ENCODE results near the gene SERINC5. TPM values are rescaled to one million over a fixed set of nuclear protein-coding genes. Genes with fewer than 3 reads are reported as not detected.

The SERINC5 gene
- total and polyA plus RNA-seq, 12 donors = 2.3 to 21.9 (median 14.8) TPM

DNA sequence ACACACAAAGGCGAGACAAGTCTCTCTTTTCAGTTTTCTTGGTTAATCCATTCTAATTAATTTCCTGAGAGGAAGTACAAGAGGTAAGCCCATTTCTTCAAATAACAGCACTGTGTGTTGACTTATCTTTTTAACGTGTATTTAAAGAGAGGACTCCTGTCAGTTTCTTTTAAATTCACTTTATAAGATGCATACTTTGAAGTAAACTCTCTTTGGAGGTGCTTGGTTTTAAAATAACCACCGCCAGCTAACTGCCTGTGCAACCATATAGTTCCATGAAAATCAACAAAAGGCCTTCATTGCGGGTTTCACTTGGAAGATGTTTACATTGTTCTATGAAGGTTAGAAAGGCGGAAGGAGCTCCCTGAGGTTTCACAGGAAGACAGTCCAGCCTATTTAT lies 13.1 kb upstream of the SERINC5 start:
- ATAC-seq (no peak), DNase-seq (no peak)
- Histone ChIP-seq H3K27me3 (no peaks in the 10 kb centered on the region), H3K4me1 (no peaks in the 10 kb centered on the region), H3K4me3 (no peak overlapping the region), H3K9me3 (no peaks in the 10 kb centered on the region), H3K36me3 (no peaks in the 10 kb centered on the region), H3K27ac (no peak overlapping the region)
- 62 to 65% methylated on average over 5 of the region's 5 CpGs for WGBS, 2 donors
- TF ChIP-seq, protein P1, sequence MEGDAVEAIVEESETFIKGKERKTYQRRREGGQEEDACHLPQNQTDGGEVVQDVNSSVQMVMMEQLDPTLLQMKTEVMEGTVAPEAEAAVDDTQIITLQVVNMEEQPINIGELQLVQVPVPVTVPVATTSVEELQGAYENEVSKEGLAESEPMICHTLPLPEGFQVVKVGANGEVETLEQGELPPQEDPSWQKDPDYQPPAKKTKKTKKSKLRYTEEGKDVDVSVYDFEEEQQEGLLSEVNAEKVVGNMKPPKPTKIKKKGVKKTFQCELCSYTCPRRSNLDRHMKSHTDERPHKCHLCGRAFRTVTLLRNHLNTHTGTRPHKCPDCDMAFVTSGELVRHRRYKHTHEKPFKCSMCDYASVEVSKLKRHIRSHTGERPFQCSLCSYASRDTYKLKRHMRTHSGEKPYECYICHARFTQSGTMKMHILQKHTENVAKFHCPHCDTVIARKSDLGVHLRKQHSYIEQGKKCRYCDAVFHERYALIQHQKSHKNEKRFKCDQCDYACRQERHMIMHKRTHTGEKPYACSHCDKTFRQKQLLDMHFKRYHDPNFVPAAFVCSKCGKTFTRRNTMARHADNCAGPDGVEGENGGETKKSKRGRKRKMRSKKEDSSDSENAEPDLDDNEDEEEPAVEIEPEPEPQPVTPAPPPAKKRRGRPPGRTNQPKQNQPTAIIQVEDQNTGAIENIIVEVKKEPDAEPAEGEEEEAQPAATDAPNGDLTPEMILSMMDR (IDR thresholded peaks at IDR 0.05) = no peak
- intact Hi-C loops (cut with DNase I) = no loop called here

DNA sequence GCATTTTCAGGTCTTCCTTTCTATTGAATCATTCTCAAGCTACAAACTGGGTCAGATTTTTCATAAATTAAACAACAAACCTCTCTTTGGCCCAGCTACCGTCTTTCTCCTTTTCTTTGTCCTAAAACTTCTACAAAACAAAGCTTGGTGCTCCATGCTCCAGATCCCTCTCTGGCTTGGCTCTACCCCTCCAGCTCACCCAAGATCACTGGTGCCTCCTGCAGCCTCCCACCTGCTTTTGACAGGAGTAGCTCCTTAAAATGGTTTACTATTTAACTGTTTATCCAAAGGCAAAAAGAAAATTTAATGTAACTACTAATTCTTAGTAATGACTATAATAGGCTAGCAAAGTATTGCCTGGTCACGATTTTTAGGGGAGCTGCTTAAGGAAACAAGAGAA lies 10.7 kb upstream of the SERINC5 start:
- no peak overlapping the region for H3K27ac ChIP-seq
- no peaks in the 10 kb centered on the region for H3K27me3 ChIP-seq
- no peaks in the 10 kb centered on the region for H3K36me3 ChIP-seq
- H3K4me1 ChIP-seq = no peaks in the 10 kb centered on the region
- no peaks in the 10 kb centered on the region for H3K9me3 ChIP-seq
- no peak overlapping the region for H3K4me3 ChIP-seq
- TF ChIP-seq, protein P1 (IDR thresholded peaks at IDR 0.05) = no peak
- ATAC-seq (no peak), DNase-seq (no peak)
- intact Hi-C loops (cut with DNase I) = no loop called here
- 70 to 85% methylated on average over 2 of the region's 2 CpGs for WGBS, 2 donors

DNA sequence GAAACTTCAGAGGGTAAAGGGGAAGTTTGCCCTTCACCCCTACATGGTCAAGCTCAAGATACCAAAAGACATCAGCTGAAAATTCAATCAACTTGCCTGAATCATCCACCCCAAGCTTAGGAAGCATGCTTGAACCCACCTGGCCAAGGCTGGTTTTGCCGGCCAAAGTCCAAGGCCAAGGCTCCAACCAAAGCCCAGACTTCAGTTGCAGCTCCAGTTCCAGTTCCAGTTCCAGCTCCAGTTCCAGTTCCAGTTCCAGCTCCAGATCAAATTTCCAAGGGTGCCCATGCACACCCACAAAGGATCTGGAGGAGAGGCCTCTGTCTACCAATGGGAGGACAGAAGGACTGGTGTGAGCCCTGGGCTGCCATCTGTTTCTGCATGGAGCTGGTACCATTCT lies 4.6 kb upstream of the SERINC5 start:
- DNase-seq (no peak), ATAC-seq (no peak)
- 92 to 100% methylated on average over 1 of the region's 1 CpG for WGBS, 2 donors
- intact Hi-C loops (cut with DNase I) = loop anchor here in 1 of 10 donors (5.0 kb wide), 1 partner anchor 158 kb away; no protein-coding TSS in a partner anchor
- Histone ChIP-seq H3K4me1 (peaks cover 0 to 16% (median 11%) of the 10 kb centered on the region in 9 donors), H3K27me3 (no peaks in the 10 kb centered on the region), H3K27ac (no peak overlapping the region), H3K4me3 (no peak overlapping the region), H3K36me3 (no peaks in the 10 kb centered on the region), H3K9me3 (no peaks in the 10 kb centered on the region)
- TF ChIP-seq, protein P1 (IDR thresholded peaks at IDR 0.05) = no peak

DNA sequence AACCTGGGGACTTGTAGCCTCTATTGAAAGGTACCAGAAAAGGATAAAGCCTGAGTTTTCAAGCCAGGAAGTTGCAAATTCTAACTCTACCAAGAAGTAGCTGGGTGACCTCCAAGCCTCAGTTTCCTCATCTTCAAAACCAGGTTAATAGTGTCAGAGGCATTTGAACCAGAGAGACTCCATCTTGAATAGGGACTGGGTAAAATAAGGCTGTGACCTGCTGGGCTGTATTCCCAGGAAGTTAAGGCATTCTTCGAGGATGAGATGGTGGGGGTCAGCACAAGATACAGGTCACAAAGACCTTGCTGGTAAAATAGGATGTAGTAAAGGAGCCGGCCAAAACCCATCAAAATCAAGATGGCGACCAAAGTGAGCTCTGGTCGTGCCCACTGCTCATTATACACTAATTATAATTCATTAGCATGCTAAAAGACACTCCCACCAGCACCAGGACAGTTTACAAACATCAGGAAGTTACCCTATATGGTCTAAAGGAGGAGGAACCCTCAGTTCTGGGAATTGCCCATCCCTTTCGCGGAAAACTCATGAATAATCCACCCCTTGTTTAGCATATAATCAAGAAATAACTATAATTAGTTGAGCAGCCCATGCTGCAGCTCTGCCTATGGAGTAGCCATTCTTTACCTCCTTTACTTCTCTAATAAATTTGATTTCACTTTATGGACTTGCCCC lies 3.8 kb upstream of the SERINC5 start:
- DNase-seq (no peak), ATAC-seq (no peak)
- no peaks in the 10 kb centered on the region for H3K9me3 ChIP-seq
- H3K27me3 ChIP-seq = no peaks in the 10 kb centered on the region
- intact Hi-C loops (cut with DNase I) = loop anchor here in 8 of 10 donors (5.0 to 10.0 kb wide), 10 partner anchors 55 to 745 kb away; partner anchors contain the start of genes ZFYVE16 (in 2 of the 8) and HOMER1 (in 1 of the 8)
- H3K4me3 ChIP-seq = no peak overlapping the region
- TF ChIP-seq, protein P1 (IDR thresholded peaks at IDR 0.05) = no peak
- no peak overlapping the region for H3K27ac ChIP-seq
- no peaks in the 10 kb centered on the region for H3K36me3 ChIP-seq
- 95 to 96% methylated on average over 6 of the region's 6 CpGs for WGBS, 2 donors
- peaks cover 0 to 19% (median 13%) of the 10 kb centered on the region in 9 donors for H3K4me1 ChIP-seq
